Smooth muscle cell (in vitro differentiated cells): ENCODE results near the gene PCDHGA11. TPM values are rescaled to one million over a fixed set of nuclear protein-coding genes. Genes with fewer than 3 reads are reported as not detected.
"Not testable (repeated sequence)": the region's sequence is repeated elsewhere in the genome, so short reads cannot be mapped to it uniquely, and the experiment has no call there.

ENCODE experiments used
- DNase-seq: peaks from one replicate; lab custom pipeline; 2025; ENCODE audit not compliant: unreplicated experiment; lab: John Stamatoyannopoulos, UW
- H2AFZ ChIP-seq: fragments of 200-600 bp; sonication (generic); 2 replicates; pipeline ENCODE4 v1.6.0; 2016; ENCODE audit warnings: antibody characterized with exemption, low read depth, mild to moderate bottlenecking
- H3F3A ChIP-seq: fragments of 200-600 bp; sonication (generic); 2 replicates; pipeline ENCODE4 v1.6.0; 2017; ENCODE audit warnings: antibody characterized with exemption, low read depth
- H3K27ac ChIP-seq: fragments of 200-600 bp; sonication (generic); 2 replicates; pipeline ENCODE4 v1.5.1; 2016; ENCODE audit warnings: low read depth, mild to moderate bottlenecking
- H3K27me3 ChIP-seq: fragments of 200-600 bp; sonication (generic); 2 replicates; pipeline ENCODE4 v1.6.1; 2016; ENCODE audit warnings: low read depth, mild to moderate bottlenecking
- H3K36me3 ChIP-seq: fragments of 200-600 bp; sonication (generic); 2 replicates; pipeline ENCODE4 v1.5.1; 2016; ENCODE audit warnings: low read depth
- H3K4me1 ChIP-seq: fragments of 200-600 bp; sonication (generic); 2 replicates; pipeline ENCODE4 v1.5.1; 2016; ENCODE audit warnings: low read depth
- H3K4me2 ChIP-seq: fragments of 200-600 bp; sonication (generic); 2 replicates; pipeline ENCODE4 v1.6.0; 2016; ENCODE audit warnings: mild to moderate bottlenecking
- H3K4me3 ChIP-seq: fragments of 200-600 bp; sonication (generic); 2 replicates; pipeline ENCODE4 v1.5.1; 2016; ENCODE audit warnings: mild to moderate bottlenecking
- H3K79me2 ChIP-seq: fragments of 200-600 bp; sonication (generic); 2 replicates; pipeline ENCODE4 v1.6.0; 2016; ENCODE audit warnings: low read depth, mild to moderate bottlenecking
- H3K9ac ChIP-seq: fragments of 200-600 bp; sonication (generic); 2 replicates; pipeline ENCODE4 v1.6.0; 2016; ENCODE audit warnings: low read depth
- H3K9me3 ChIP-seq: fragments of 200-600 bp; sonication (generic); replicated peaks from 2 replicates; pipeline ENCODE4 v1.5.1; 2016; ENCODE audit warnings: low read depth
- H4K20me1 ChIP-seq: fragments of 200-600 bp; sonication (generic); 2 replicates; pipeline ENCODE4 v1.6.0; 2016; ENCODE audit warnings: low read depth
- CTCF ChIP-seq: fragments of 200-600 bp; sonication (generic); IDR thresholded peaks from 2 replicates; pipeline ENCODE4 v1.5.1; 2017; ENCODE audit warnings: borderline replicate concordance, mild to moderate bottlenecking, antibody characterized with exemption; ENCODE audit not compliant: insufficient read depth, poor library complexity, severe bottlenecking
- WGBS: methylation state at CpG from one replicate; pipeline ENCODE4 v1.1.7; 2016; ENCODE audit warnings: low lambda C conversion rate; 5-methylcytosine and 5-hydroxymethylcytosine counted together
- polyA plus RNA-seq: library from polyadenylated mRNA; unstranded; fragments of >200 nt; fragmentation: Nextera tagmentation; extraction: Ambion mirVana; gene quantifications from 2 replicates; pipeline ENCODE4 v1.2.1, GENCODE V29; 2016
- total RNA-seq: library from RNA; depleted of rRNA; stranded (reverse); fragments of >200 nt; gene quantifications from 2 replicates; pipeline ENCODE4 v1.2.3, GENCODE V29; 2014

Gene PCDHGA11
- total and polyA plus RNA-seq, 2 experiments from 2014 or later: 8.0 to 8.7 TPM

- peak within 1 kb of the TSS; percentile 78 for H2AFZ ChIP-seq
- TF ChIP-seq CTCF: peak; percentile 73
- not testable (repeated sequence) for H3K4me1 ChIP-seq, H3K27me3 ChIP-seq, H3F3A ChIP-seq, H3K36me3 ChIP-seq, H3K27ac ChIP-seq, DNase-seq, H3K79me2 ChIP-seq, H4K20me1 ChIP-seq, H3K9me3 ChIP-seq
- H3K4me3 ChIP-seq: peak within 1 kb of the TSS; percentile 64
- peak within 1 kb of the TSS; percentile 81 for H3K4me2 ChIP-seq
- 9% methylated on average over 51 of the region's 51 CpGs for WGBS
- H3K9ac ChIP-seq: peak within 1 kb of the TSS; percentile 28
These were observed 12.9 kb upstream of the PCDHGA11 start, which contains the start of gene PCDHGB6 for GRCh38 chr5:141407790-141408505. TSS of gene PCDHGB6 (plus strand) at chr5:141408021. CDS start at chr5:141408203, 182 bp downstream.

- H3K27ac ChIP-seq: no peak overlapping the region
- no peak overlapping the region for H3K9ac ChIP-seq
- H3K79me2 ChIP-seq: peaks cover 16% of the 10 kb centered on the region
- no peak overlapping the region for H3K4me3 ChIP-seq
- no peak for DNase-seq
- H2AFZ ChIP-seq: no peak overlapping the region
- no peak for TF ChIP-seq CTCF
- H3K27me3 ChIP-seq: no peaks in the 10 kb centered on the region
- H3K4me1 ChIP-seq: no peaks in the 10 kb centered on the region
- no peaks in the 10 kb centered on the region for H3F3A ChIP-seq
- H3K4me2 ChIP-seq: no peak overlapping the region
- H3K36me3 ChIP-seq: no peaks in the 10 kb centered on the region
- no peaks in the 10 kb centered on the region for H3K9me3 ChIP-seq
- H4K20me1 ChIP-seq: no peaks in the 10 kb centered on the region
- WGBS: 97% methylated on average over 64 of the region's 64 CpGs
These were observed 11.1 kb upstream of the PCDHGA11 start for GRCh38 chr5:141409598-141410306.

- 84% methylated on average over 3 of the region's 3 CpGs for WGBS
- H3K9me3 ChIP-seq: no peaks in the 10 kb centered on the region
These were observed 9.3 kb upstream of the PCDHGA11 start for GRCh38 chr5:141411575-141411974.

More at GRCh38 chr5:141411575-141411974, 9.3 kb upstream of the PCDHGA11 start:
- Histone ChIP-seq H3K9ac (no peak overlapping the region), H3K27me3 (no peaks in the 10 kb centered on the region), H2AFZ (no peak overlapping the region), H3K4me2 (peak overlapping the region; percentile 86), H3F3A (no peaks in the 10 kb centered on the region), H3K4me1 (no peaks in the 10 kb centered on the region), H4K20me1 (no peaks in the 10 kb centered on the region), H3K36me3 (peaks cover 6% of the 10 kb centered on the region), H3K27ac (no peak overlapping the region), H3K4me3 (peak overlapping the region; percentile 66), H3K79me2 (peaks cover 29% of the 10 kb centered on the region)
- TF ChIP-seq CTCF: no peak
- DNase-seq: no peak
